ENCODE data around the gene UACA.

The UACA gene

DNA sequence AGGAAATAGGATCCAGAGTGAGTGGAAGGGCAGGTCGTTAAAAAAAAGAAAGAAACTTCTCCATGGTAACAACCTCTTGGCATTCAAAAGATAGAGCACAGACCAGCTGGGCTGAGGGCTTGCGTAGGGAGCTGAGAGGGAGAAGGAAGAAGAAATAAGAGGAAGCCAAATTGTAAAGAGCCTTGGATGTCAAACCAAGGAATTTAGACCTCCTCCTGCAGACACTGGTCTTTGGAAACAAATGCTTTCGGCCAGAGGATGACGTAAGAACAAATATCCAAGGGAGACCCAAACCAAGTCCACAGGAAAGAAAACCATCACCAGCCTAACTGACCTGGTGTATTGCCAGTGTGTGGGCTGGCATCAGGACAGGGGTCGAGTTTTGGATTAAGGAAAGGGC, 155.2 kb downstream of the UACA start:
- TF ChIP-seq, protein P1, sequence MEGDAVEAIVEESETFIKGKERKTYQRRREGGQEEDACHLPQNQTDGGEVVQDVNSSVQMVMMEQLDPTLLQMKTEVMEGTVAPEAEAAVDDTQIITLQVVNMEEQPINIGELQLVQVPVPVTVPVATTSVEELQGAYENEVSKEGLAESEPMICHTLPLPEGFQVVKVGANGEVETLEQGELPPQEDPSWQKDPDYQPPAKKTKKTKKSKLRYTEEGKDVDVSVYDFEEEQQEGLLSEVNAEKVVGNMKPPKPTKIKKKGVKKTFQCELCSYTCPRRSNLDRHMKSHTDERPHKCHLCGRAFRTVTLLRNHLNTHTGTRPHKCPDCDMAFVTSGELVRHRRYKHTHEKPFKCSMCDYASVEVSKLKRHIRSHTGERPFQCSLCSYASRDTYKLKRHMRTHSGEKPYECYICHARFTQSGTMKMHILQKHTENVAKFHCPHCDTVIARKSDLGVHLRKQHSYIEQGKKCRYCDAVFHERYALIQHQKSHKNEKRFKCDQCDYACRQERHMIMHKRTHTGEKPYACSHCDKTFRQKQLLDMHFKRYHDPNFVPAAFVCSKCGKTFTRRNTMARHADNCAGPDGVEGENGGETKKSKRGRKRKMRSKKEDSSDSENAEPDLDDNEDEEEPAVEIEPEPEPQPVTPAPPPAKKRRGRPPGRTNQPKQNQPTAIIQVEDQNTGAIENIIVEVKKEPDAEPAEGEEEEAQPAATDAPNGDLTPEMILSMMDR (IDR thresholded peaks at IDR 0.05; ENCODE audit: insufficient read depth, low read length), result no peak
- TF ChIP-seq SPI1 (IDR thresholded peaks at IDR 0.05; ENCODE audit: borderline replicate concordance, low read depth), result peak; percentile 57; the same call in 1 of the 2 replicates
- TF ChIP-seq, protein P2, sequence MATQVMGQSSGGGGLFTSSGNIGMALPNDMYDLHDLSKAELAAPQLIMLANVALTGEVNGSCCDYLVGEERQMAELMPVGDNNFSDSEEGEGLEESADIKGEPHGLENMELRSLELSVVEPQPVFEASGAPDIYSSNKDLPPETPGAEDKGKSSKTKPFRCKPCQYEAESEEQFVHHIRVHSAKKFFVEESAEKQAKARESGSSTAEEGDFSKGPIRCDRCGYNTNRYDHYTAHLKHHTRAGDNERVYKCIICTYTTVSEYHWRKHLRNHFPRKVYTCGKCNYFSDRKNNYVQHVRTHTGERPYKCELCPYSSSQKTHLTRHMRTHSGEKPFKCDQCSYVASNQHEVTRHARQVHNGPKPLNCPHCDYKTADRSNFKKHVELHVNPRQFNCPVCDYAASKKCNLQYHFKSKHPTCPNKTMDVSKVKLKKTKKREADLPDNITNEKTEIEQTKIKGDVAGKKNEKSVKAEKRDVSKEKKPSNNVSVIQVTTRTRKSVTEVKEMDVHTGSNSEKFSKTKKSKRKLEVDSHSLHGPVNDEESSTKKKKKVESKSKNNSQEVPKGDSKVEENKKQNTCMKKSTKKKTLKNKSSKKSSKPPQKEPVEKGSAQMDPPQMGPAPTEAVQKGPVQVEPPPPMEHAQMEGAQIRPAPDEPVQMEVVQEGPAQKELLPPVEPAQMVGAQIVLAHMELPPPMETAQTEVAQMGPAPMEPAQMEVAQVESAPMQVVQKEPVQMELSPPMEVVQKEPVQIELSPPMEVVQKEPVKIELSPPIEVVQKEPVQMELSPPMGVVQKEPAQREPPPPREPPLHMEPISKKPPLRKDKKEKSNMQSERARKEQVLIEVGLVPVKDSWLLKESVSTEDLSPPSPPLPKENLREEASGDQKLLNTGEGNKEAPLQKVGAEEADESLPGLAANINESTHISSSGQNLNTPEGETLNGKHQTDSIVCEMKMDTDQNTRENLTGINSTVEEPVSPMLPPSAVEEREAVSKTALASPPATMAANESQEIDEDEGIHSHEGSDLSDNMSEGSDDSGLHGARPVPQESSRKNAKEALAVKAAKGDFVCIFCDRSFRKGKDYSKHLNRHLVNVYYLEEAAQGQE (IDR thresholded peaks at IDR 0.05; ENCODE audit: insufficient replicate concordance, low read depth), result no peak
- TF ChIP-seq POLR2AphosphoS5 (IDR thresholded peaks at IDR 0.05; ENCODE audit: low read depth), result no peak
- no peak for TF ChIP-seq GABPA (IDR thresholded peaks at IDR 0.05; ENCODE audit: low read depth)
- no peak overlapping the region for H3K4me3 ChIP-seq (replicated peaks; ENCODE audit: insufficient read depth, low read length)
- H3K27me3 ChIP-seq (ENCODE audit: insufficient read depth, poor library complexity, severe bottlenecking), result no peaks in the 10 kb centered on the region
- DNase-seq (ENCODE audit: low read depth in 1 of 2, low spot score in 1 of 2), result peak in 1 of 2 experiments; percentile 67
- H3K27ac ChIP-seq (replicated peaks), result peak overlapping the region; percentile 52

DNA sequence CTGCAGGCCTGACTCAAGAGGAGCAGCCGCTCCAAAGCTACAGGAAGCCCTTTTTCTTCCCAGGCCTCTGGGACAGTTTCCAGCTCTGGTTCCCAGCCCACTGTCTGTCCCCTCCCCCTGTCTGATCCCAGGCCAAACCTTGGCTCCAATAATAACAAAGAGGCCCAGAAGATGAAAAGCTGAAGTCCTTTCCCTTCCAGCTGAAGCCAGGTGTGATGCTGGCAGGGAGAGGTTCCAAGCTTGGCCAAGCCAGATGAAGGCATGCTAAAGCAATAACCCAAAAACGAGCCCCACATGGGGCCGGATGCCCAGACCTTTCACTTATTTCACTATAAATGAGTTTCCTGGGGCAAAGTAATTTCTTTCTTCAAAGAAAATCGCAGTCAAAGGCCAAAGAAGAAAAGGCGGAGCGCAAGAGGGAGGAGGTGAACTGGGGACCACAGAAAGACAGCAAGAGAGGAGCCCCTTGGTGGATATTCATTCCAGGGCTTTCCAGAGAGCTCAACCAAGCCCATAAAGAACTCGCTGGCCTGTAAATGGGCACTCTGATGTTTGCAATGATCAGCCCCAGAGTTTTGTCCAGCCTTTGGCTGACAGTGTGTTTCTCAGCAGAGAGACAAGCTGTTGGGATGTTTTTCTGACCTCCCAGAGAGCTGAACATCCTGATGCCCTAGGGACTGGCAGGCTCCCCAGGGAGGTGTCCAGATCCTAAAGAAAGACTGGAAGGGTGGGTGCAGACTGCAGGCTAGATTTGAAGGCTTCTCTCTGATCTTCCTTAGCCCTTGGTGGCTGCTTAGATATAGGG, 157.6 kb downstream of the UACA start:
- DNase-seq (ENCODE audit: low read depth in 1 of 2, low spot score in 1 of 2), result no peak
- no peak for TF ChIP-seq SPI1 (IDR thresholded peaks at IDR 0.05; ENCODE audit: borderline replicate concordance, low read depth)
- no peak for TF ChIP-seq GABPA (IDR thresholded peaks at IDR 0.05; ENCODE audit: low read depth)
- TF ChIP-seq, protein P1 (IDR thresholded peaks at IDR 0.05; ENCODE audit: insufficient read depth, low read length), result no peak
- TF ChIP-seq, protein P2 (IDR thresholded peaks at IDR 0.05; ENCODE audit: insufficient replicate concordance, low read depth), result no peak
- no peak for TF ChIP-seq POLR2AphosphoS5 (IDR thresholded peaks at IDR 0.05; ENCODE audit: low read depth)
- Histone ChIP-seq H3K27me3 (ENCODE audit: insufficient read depth, poor library complexity, severe bottlenecking) (no peaks in the 10 kb centered on the region), H3K27ac (replicated peaks) (no peak overlapping the region), H3K4me3 (replicated peaks; ENCODE audit: insufficient read depth, low read length) (no peak overlapping the region)

DNA sequence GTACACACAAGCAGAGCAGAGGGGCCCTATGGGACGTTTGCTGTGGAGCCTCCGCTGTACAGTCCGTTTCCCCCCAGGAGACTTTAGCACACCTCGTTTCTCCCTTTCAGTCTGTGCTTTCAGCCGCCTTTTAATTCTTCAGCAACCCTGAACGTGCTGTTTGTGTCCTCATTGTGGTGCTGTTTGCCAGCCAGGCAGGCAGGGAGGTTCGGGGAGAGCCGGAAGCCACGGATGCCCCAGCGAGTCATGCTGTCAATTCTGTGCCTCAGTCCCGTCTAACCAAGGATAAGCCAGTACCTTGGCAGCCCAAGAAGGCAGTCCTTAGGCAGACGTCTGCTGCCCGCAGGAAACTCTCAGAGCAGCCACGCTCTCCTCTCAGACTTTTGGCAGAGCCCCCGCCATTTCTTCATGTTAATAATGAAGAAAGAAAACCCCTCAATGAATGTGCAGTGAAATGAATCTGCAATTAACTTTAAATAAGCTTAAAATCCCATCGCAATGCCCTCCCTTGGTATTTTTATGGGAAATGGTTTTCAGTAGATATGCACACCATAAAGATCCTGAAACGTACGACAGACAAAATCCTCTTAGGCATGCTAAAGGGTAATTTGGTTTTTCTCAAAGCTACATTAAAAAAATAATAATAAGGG, 158.6 kb downstream of the UACA start:
- DNase-seq (ENCODE audit: low read depth in 1 of 2, low spot score in 1 of 2), result no peak
- H3K27me3 ChIP-seq (ENCODE audit: insufficient read depth, poor library complexity, severe bottlenecking), result no peaks in the 10 kb centered on the region
- no peak overlapping the region for H3K4me3 ChIP-seq (replicated peaks; ENCODE audit: insufficient read depth, low read length)
- TF ChIP-seq POLR2AphosphoS5 (IDR thresholded peaks at IDR 0.05; ENCODE audit: low read depth) (no peak), GABPA (IDR thresholded peaks at IDR 0.05; ENCODE audit: low read depth) (no peak), SPI1 (IDR thresholded peaks at IDR 0.05; ENCODE audit: borderline replicate concordance, low read depth) (no peak)
- TF ChIP-seq, protein P2 (IDR thresholded peaks at IDR 0.05; ENCODE audit: insufficient replicate concordance, low read depth), result no peak
- TF ChIP-seq, protein P1 (IDR thresholded peaks at IDR 0.05; ENCODE audit: insufficient read depth, low read length), result no peak
- H3K27ac ChIP-seq (replicated peaks), result no peak overlapping the region
